GM19328 (cell line): Measurements from ENCODE around the gene SPNS1.

Source experiments
- ATAC-seq: cut with Tn5 transposase; IDR thresholded peaks from one replicate; pipeline ENCODE4 v1.9.1; 2021; ENCODE audit warnings: mild to moderate bottlenecking, moderate library complexity; ENCODE audit not compliant: unreplicated experiment

Gene SPNS1

DNA sequence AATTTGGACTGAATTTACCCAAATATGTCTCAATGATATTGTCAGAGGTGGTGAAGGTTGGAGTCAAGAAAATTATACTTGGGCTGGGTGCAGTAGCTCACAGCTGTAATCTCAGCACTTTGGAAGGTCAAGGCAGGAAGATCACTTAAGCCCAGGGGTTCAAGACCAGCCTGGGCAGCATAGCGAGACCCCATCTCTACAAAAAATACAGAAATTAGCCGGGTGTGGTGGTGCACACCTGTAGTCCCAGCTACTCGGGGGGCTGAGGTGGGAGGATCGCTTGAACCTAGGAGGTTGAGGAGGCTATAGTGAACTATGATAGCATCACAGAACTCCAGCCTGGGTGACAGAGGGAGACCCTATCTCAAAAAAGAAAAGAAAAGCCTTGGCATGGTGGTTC is 51.2 kb downstream of the SPNS1 start:
- no peak for ATAC-seq

DNA sequence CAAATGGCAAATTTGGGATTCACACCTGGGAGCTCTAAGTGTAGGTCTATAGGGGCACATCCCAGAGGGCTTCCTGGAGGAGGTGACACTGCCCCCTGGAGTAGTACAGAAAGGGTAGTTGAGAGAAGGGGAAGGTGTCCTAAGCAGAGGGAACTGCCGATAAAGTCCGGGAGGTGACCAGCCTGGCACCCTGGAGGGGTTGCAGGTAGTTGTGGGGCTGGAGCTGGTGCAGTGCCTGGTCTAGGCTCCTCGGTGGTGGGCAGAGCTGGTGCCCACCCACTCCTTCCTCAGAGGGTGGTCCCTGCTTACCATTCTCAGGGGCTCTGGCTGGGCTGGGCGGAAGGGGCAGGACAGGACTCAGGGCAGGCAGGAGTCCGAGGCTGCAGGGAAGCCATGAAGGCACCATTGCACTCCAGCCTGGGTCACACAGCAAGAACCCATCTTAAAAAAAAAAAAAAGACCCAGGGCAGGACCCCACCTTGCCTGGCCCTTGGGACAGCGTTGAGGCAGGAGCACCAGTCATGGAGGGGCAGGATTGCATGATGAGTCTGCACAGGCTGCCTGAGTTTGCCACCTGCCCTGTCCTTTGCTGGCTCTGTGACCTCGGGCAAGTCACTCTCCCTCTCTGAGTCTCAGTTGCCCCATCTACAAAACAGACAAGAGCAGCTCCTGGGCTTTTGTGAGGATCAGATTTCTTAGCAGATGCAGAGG is 54.0 kb downstream of the SPNS1 start:
- no peak for ATAC-seq

DNA sequence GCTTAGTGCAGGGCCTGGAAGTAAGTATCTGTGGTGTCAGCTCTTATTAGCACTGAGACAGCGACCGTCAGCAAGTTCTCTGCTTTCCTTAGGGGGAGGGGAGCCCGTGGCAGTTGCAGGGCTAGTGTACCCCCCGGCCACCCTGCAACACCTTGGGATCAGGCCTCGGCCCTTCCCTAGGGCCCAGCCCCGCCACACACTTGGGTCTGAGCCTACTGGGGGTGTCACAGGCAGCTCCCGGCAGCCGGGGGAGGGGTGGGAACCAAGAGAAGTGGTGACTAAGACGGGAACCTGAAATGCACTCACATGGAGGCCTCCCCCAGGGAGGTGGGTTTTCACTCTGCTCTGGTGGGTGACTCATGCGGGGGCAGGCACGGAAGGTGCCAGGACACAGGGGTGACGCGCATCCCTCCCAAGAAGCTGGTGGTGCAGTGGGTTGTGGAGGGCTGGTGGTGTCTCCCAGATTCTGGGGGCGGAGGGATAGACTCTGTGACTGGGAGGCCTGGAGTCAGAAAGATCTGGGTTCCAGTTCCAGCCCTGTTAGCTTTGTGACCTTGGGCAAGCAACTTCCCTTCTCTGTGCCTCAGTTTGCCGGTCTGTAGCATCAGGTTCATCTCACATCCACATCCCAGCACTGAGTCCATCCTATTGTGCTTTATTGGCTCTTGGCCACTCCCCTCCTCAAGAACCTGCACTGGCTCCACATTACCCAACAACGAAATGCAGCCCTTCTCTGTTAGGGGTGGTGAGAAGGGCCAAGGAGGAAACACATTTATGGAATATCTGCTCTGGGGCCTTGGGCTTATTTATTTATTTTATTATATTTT is 54.8 kb downstream of the SPNS1 start:
- no peak for ATAC-seq

DNA sequence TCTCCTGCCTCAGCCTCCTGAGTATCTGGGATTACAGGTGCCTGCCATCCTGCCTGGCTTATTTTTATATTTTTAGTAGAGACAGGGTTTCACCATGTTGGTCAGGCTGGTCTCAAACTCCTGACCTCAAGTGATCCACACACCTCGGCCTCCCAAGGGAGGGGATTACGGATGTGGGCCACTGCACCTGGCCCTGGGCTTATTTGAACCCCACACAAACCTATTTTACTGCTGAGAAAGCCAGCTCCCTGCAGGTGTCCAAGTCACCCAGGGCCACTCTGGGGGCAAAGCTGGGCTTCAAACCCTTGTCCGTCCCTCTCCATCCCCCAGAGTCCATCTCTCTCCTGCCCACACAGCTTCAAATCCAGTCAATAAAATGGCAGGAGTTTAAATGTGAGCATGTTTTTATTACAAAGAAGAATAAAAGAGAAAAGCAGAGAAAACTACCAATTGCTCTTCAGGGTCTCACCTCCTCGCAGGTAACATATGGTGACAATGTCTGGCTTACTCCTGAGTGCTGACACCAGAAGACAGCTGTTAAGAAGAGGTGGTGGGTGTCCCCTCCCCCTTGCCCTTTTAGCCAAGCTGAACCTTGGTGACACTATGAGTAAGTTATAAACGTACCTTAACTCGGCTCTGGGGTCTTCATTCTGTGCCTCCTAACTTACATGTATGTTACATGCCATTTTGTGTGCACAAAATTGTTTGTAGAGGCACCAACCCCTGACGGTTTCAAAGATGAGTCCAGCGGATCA is 55.7 kb downstream of the SPNS1 start:
- no peak for ATAC-seq
